IMR-90 (cell line): ENCODE data around the gene BIK. TPM values are rescaled to one million over a fixed set of nuclear protein-coding genes. Genes with fewer than 3 reads are reported as not detected.
"Not testable (repeated sequence)": the region's sequence is repeated elsewhere in the genome, so short reads cannot be mapped to it uniquely, and the experiment has no call there.

Experiments used
- ATAC-seq: fragments of 200-7000 bp; cut with Tn5 transposase; 2 replicates; pipeline ENCODE4 v1.9.1; 2020; ENCODE audit warnings: low read depth, mild to moderate bottlenecking, moderate library complexity
- BruUV-seq: library from RNA; stranded (reverse); fragments of 400-500 nt; replicated peaks from 2 replicates; lab custom pipeline; 2021; lab: Mats Ljungman, UMichigan
- CTCF ChIA-PET: fragments of 300-600 bp; formaldehyde crosslinking; extraction: SDS; loops from one replicate; lab custom pipeline; 2021; ENCODE audit warnings: antibody characterized with exemption; lab: Yijun Ruan, JAX
- POLR2A ChIA-PET: fragments of 300-600 bp; sonication (Branson Sonifier 250); formaldehyde crosslinking; loops from one replicate; lab custom pipeline; 2022; ENCODE audit warnings: antibody characterized with exemption; ENCODE audit not compliant: unreplicated experiment; lab: Charles Lee
- DNase-seq: peaks from one replicate; pipeline ENCODE4 v3.0.0; 2013
- H2AFZ ChIP-seq: replicated peaks from 2 replicates; pipeline ENCODE3; 2013; ENCODE audit warnings: low read length, mild to moderate bottlenecking; ENCODE audit not compliant: poor library complexity
- H2AK5ac ChIP-seq: 2 replicates; pipeline ENCODE4 v1.6.1; 2013; ENCODE audit warnings: low read depth, low read length, inconsistent platforms
- H2AK9ac ChIP-seq: replicated peaks from 2 replicates; pipeline ENCODE3; 2013; ENCODE audit warnings: mild to moderate bottlenecking, low read depth, low read length, moderate library complexity; ENCODE audit not compliant: poor library complexity
- H2BK120ac ChIP-seq: 2 replicates; pipeline ENCODE4 v1.6.1; 2013; ENCODE audit warnings: low read depth, low read length, inconsistent platforms
- H2BK15ac ChIP-seq: 3 replicates; pipeline ENCODE4 v1.6.1; 2013; ENCODE audit warnings: low read depth, low read length, inconsistent platforms
- H2BK20ac ChIP-seq: 2 replicates; pipeline ENCODE4 v1.6.1; 2013; ENCODE audit warnings: low read depth, mild to moderate bottlenecking, inconsistent platforms, low read length, moderate library complexity
- H2BK5ac ChIP-seq: 2 replicates; pipeline ENCODE4 v1.6.1; 2013; ENCODE audit warnings: mild to moderate bottlenecking, low read depth, low read length, inconsistent platforms; ENCODE audit not compliant: poor library complexity, severe bottlenecking
- H3K14ac ChIP-seq: replicated peaks from 2 replicates; pipeline ENCODE4 v1.6.1; 2013; ENCODE audit warnings: low read depth, low read length, inconsistent platforms
- H3K18ac ChIP-seq: 2 replicates; pipeline ENCODE4 v1.6.1; 2013; ENCODE audit warnings: low read depth, low read length, control low read depth
- H3K23ac ChIP-seq: 2 replicates; pipeline ENCODE4 v1.6.1; 2013; ENCODE audit warnings: low read depth, low read length, inconsistent platforms
- H3K27ac ChIP-seq: 2 replicates; pipeline ENCODE4 v1.5.1; 2013; ENCODE audit warnings: mild to moderate bottlenecking, control low read depth, low read length; ENCODE audit not compliant: insufficient read depth
- H3K27me3 ChIP-seq: 2 replicates; pipeline ENCODE4 v1.6.1; 2013; ENCODE audit warnings: low read length; ENCODE audit not compliant: control insufficient read depth, insufficient read depth
- H3K36me3 ChIP-seq: 2 replicates; pipeline ENCODE4 v1.6.1; 2013; ENCODE audit warnings: low read length, mixed read lengths; ENCODE audit not compliant: control insufficient read depth, insufficient read depth
- H3K4ac ChIP-seq: 2 replicates; pipeline ENCODE4 v1.6.1; 2013; ENCODE audit warnings: low read depth, low read length, inconsistent platforms
- H3K4me1 ChIP-seq: 2 replicates; pipeline ENCODE4 v1.6.1; 2013; ENCODE audit warnings: low read length, mixed read lengths; ENCODE audit not compliant: control insufficient read depth, insufficient read depth
- H3K4me2 ChIP-seq: 2 replicates; pipeline ENCODE4 v1.6.1; 2013; ENCODE audit warnings: low read depth, mild to moderate bottlenecking, control low read depth, low read length, moderate library complexity
- H3K4me3 ChIP-seq: 2 replicates; pipeline ENCODE4 v1.5.1; 2013; ENCODE audit warnings: low read depth, mild to moderate bottlenecking, control low read depth, low read length, moderate library complexity; ENCODE audit not compliant: insufficient read depth
- H3K56ac ChIP-seq: 2 replicates; pipeline ENCODE4 v1.6.1; 2013; ENCODE audit warnings: low read length, inconsistent platforms; ENCODE audit not compliant: insufficient read depth; ENCODE audit errors: extremely low read depth
- H3K79me1 ChIP-seq, 2 experiments: 2 replicates each; pipeline ENCODE4 v1.6.1; 2013; ENCODE audit warnings: low read length in 2 of 2, inconsistent platforms in 1 of 2, low read depth in 1 of 2
- H3K9ac ChIP-seq: 2 replicates; pipeline ENCODE4 v1.6.1; 2013; ENCODE audit warnings: low read depth, low read length, control low read depth
- H3K9me1 ChIP-seq: 2 replicates; pipeline ENCODE4 v1.6.1; 2013; ENCODE audit warnings: low read length, inconsistent platforms; ENCODE audit not compliant: insufficient read depth
- H3K9me3 ChIP-seq: 2 replicates; pipeline ENCODE4 v1.6.1; 2013; ENCODE audit warnings: low read length; ENCODE audit not compliant: control insufficient read depth, insufficient read depth
- H4K20me1 ChIP-seq: 2 replicates; pipeline ENCODE4 v1.6.1; 2013; ENCODE audit warnings: low read length, inconsistent platforms; ENCODE audit not compliant: insufficient read depth
- H4K5ac ChIP-seq: 2 replicates; pipeline ENCODE4 v1.6.1; 2013; ENCODE audit warnings: mild to moderate bottlenecking, low read depth, low read length, control low read depth
- H4K8ac ChIP-seq, 2 experiments: 2 replicates each; pipeline ENCODE4 v1.6.1; 2013; ENCODE audit warnings: low read depth in 2 of 2, low read length in 2 of 2, control low read depth in 1 of 2, inconsistent platforms in 1 of 2
- H4K91ac ChIP-seq: 2 replicates; pipeline ENCODE4 v1.6.1; 2013; ENCODE audit warnings: low read depth, low read length, inconsistent platforms; ENCODE audit not compliant: insufficient read depth
- WGBS, 2 experiments: methylation state at CpG; one replicate each; pipeline versions ENCODE4 v1.1.5 to v1.1.7; 2013; ENCODE audit warnings: missing lambda C conversion rate in 2 of 2; ENCODE audit not compliant: insufficient read length in 1 of 2; ENCODE audit errors: extremely low coverage in 2 of 2; 5-methylcytosine and 5-hydroxymethylcytosine counted together
- dilution Hi-C: fragments of 300-500 bp; cut with HindIII; formaldehyde crosslinking; loops from one replicate; pipeline ENCODE4 v1.14.3; 2018; ENCODE audit warnings: low sequenced_read_pairs; ENCODE audit not compliant: unreplicated experiment
- in situ Hi-C: fragments of 300-500 bp; cut with MboI; formaldehyde crosslinking; loops from 3 replicates; pipeline ENCODE4 v1.14.3; 2019; ENCODE audit warnings: low sequenced_read_pairs, inconsistent platforms, mixed read lengths
- intact Hi-C: fragments of 100-400 bp; cut with micrococcal nuclease; formaldehyde crosslinking; loops from 2 replicates; pipeline ENCODE4 v1.10.0; 2022
- polyA plus RNA-seq, 3 experiments: library from polyadenylated mRNA; depleted of rRNA; stranded (reverse); fragments of >200 nt; gene quantifications; 2 replicates each; pipeline ENCODE4 v1.2.3, GENCODE V29; 2012; ENCODE audit warnings: low replicate concordance in 1 of 3
- total RNA-seq: library from RNA; depleted of rRNA; stranded (reverse); fragments of >200 nt; gene quantifications from 2 replicates; pipeline ENCODE4 v1.2.3, GENCODE V29; 2012

BIK gene
- total and polyA plus RNA-seq, 2 of the 4 experiments (the other 2 are of a cell fraction), result 0.18 TPM; not detected in 1

GRCh38 chr22:43145371-43145770, 34.8 kb downstream of the BIK start:
- 88% methylated on average over 3 of the region's 8 CpGs; no CpG with 5 or more reads in 1 of the 2 experiments for WGBS, 2 experiments
- H4K91ac ChIP-seq, H2BK5ac ChIP-seq, H4K5ac ChIP-seq, H4K8ac ChIP-seq, H3K4ac ChIP-seq, H3K36me3 ChIP-seq, H3K14ac ChIP-seq, H3K9me1 ChIP-seq, H2BK120ac ChIP-seq, POLR2A ChIA-PET, H3K9me3 ChIP-seq, H3K27me3 ChIP-seq, H2BK20ac ChIP-seq, intact Hi-C loops, H3K4me2 ChIP-seq, BruUV-seq, H3K18ac ChIP-seq, H3K56ac ChIP-seq, ATAC-seq, H2AFZ ChIP-seq, H4K20me1 ChIP-seq, CTCF ChIA-PET, in situ Hi-C loops, H3K27ac ChIP-seq, H3K9ac ChIP-seq, H2AK5ac ChIP-seq, H3K23ac ChIP-seq, dilution Hi-C loops, H3K4me1 ChIP-seq, DNase-seq, H2BK15ac ChIP-seq, H2AK9ac ChIP-seq, H3K4me3 ChIP-seq: not testable (repeated sequence)
- H3K79me1 ChIP-seq, result peaks cover 12 to 17% of the 10 kb centered on the region in 2 experiments; a peak in 3 of 4 replicates

GRCh38 chr22:43146332-43146731, 35.8 kb downstream of the BIK start:
- DNase-seq, H3K9ac ChIP-seq, H3K4me3 ChIP-seq, H4K20me1 ChIP-seq, H3K4ac ChIP-seq, H3K36me3 ChIP-seq, H3K9me1 ChIP-seq, H2BK20ac ChIP-seq, H2BK5ac ChIP-seq, H4K91ac ChIP-seq, H3K23ac ChIP-seq, H4K5ac ChIP-seq, H3K4me2 ChIP-seq, CTCF ChIA-PET, H3K27ac ChIP-seq, dilution Hi-C loops, H2AFZ ChIP-seq, H2AK9ac ChIP-seq, H2AK5ac ChIP-seq, in situ Hi-C loops, BruUV-seq, H3K56ac ChIP-seq, H3K18ac ChIP-seq, H2BK15ac ChIP-seq, H2BK120ac ChIP-seq, H3K4me1 ChIP-seq, ATAC-seq, H4K8ac ChIP-seq, intact Hi-C loops, H3K14ac ChIP-seq, H3K9me3 ChIP-seq, POLR2A ChIA-PET, H3K27me3 ChIP-seq: not testable (repeated sequence)
- WGBS, 2 experiments, result 95% methylated on average over 4 of the region's 15 CpGs; no CpG with 5 or more reads in 1 of the 2 experiments
- H3K79me1 ChIP-seq, result peaks cover 9 to 14% of the 10 kb centered on the region in 2 experiments; a peak in 3 of 4 replicates
